ENCODE results near the gene SMOC1. TPM values are rescaled to one million over a fixed set of nuclear protein-coding genes. Genes with fewer than 3 reads are reported as not detected.

SMOC1 gene
- total RNA-seq, 1 experiment from 2014 or later: 0.68 TPM

DNA sequence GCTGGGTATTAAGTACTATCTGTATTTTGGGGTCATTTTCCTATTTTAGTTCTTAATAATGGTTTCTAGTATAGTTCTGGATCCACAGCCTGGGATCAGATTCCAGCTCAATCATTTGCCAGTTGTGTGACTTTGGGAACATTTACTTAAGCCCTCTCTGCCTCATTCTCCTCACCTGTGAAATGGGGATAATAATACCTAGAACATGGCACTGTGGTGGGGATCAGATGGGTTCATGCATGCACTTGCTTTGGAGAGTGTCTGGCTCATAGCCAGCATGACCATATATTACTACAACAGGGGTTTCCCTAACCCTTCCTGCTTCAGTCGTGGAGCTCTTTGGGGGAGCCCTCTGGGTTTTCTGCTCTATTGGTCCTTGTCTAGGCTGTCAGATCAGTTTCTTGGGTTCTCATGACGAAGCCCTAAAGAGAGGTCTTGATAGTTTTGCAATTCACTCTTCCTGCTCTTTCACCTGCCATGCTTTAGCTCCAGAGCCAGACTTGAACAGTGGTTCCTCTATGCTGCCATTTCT lies 34.1 kb upstream of the SMOC1 start:
- no peak overlapping the region for H3K14ac ChIP-seq (ENCODE audit: insufficient read depth, low read length)
- no CpG with 5 or more reads among the region's 2 CpGs for WGBS (ENCODE audit: extremely low coverage, insufficient read length, low lambda C conversion rate)
- H2BK120ac ChIP-seq (ENCODE audit: low read depth, low read length, poor library complexity, severe bottlenecking): no peak overlapping the region

More for the DNA sequence above, 34.1 kb upstream of the SMOC1 start:
- Histone ChIP-seq H3K79me1 (ENCODE audit: insufficient read depth, low read depth, low read length, poor library complexity, severe bottlenecking) (no peaks in the 10 kb centered on the region), H2BK15ac (ENCODE audit: low read depth, low read length) (no peak overlapping the region), H4K5ac (ENCODE audit: insufficient read length, low read depth, low read length) (no peak overlapping the region), H3K4ac (ENCODE audit: low read depth, low read length) (no peak overlapping the region), H3K27ac (ENCODE audit: insufficient read length, low read depth, low read length) (no peak overlapping the region), H2BK12ac (ENCODE audit: insufficient read length, low read depth, low read length) (no peak overlapping the region), H3K9ac (ENCODE audit: extremely low read depth, insufficient read length, low read length) (no peak overlapping the region), H3K56ac (ENCODE audit: insufficient read length, low read depth, low read length) (no peak overlapping the region), H4K20me1 (ENCODE audit: control insufficient read depth, insufficient read depth, insufficient read length) (no peaks in the 10 kb centered on the region), H2AFZ (ENCODE audit: low read length) (no peak overlapping the region), H3K9me3 (ENCODE audit: control insufficient read depth, low read depth, low read length) (no peaks in the 10 kb centered on the region), H3K4me1 (ENCODE audit: insufficient read depth, low read length) (no peaks in the 10 kb centered on the region; the same call in 1 of the 2 replicates), H2AK5ac (ENCODE audit: insufficient read length, low read length) (no peak overlapping the region), H3T11ph (ENCODE audit: low read length) (no peak overlapping the region), H3K27me3 (ENCODE audit: insufficient read depth, low read length) (no peaks in the 10 kb centered on the region), H4K91ac (ENCODE audit: insufficient read length, low read depth, low read length) (no peak overlapping the region), H2BK20ac (ENCODE audit: low read depth, low read length, poor library complexity, severe bottlenecking) (no peak overlapping the region), H3K18ac (ENCODE audit: insufficient read length, low read depth, low read length) (no peak overlapping the region), H3K23ac (ENCODE audit: insufficient read length, low read depth, low read length) (no peak overlapping the region), H3K4me2 (ENCODE audit: insufficient read depth, insufficient read length, low read length) (no peak overlapping the region), H2BK5ac (ENCODE audit: insufficient read length, low read length) (no peak overlapping the region), H3K79me2 (ENCODE audit: insufficient read depth, low read length) (no peaks in the 10 kb centered on the region), H3K23me2 (ENCODE audit: insufficient read length, low read depth, low read length, poor library complexity, severe bottlenecking) (no peaks in the 10 kb centered on the region), H4K8ac (replicated peaks; ENCODE audit: insufficient read length, low read depth, low read length) (no peak overlapping the region)
- no peaks in the 10 kb centered on the region for H3K27me3 Mint-ChIP-seq (ENCODE audit: low read depth)
- no peak overlapping the region for H3K4me3 Mint-ChIP-seq
- no peak for DNase-seq
- no peaks in the 10 kb centered on the region for H3K4me1 Mint-ChIP-seq
- TF ChIP-seq, protein P1, sequence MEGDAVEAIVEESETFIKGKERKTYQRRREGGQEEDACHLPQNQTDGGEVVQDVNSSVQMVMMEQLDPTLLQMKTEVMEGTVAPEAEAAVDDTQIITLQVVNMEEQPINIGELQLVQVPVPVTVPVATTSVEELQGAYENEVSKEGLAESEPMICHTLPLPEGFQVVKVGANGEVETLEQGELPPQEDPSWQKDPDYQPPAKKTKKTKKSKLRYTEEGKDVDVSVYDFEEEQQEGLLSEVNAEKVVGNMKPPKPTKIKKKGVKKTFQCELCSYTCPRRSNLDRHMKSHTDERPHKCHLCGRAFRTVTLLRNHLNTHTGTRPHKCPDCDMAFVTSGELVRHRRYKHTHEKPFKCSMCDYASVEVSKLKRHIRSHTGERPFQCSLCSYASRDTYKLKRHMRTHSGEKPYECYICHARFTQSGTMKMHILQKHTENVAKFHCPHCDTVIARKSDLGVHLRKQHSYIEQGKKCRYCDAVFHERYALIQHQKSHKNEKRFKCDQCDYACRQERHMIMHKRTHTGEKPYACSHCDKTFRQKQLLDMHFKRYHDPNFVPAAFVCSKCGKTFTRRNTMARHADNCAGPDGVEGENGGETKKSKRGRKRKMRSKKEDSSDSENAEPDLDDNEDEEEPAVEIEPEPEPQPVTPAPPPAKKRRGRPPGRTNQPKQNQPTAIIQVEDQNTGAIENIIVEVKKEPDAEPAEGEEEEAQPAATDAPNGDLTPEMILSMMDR (conservative IDR thresholded peaks at IDR 0.05): no peak
- H3K36me3 Mint-ChIP-seq (ENCODE audit: insufficient read depth in 1 of 3, low read depth in 3 of 3): no peaks in the 10 kb centered on the region
- no peaks in the 10 kb centered on the region for H3K9me3 Mint-ChIP-seq
- H3K27ac Mint-ChIP-seq: no peak overlapping the region; a peak in 1 of 7 replicates

Data from H9 (cell line).